Brain pericyte (primary cell): ENCODE results near the gene SOX13.

ENCODE experiments used
- DNase-seq: peaks from one replicate; pipeline ENCODE4 v3.0.0-alpha.2; 2012; ENCODE audit warnings: low read depth, low spot score

Gene SOX13

DNA sequence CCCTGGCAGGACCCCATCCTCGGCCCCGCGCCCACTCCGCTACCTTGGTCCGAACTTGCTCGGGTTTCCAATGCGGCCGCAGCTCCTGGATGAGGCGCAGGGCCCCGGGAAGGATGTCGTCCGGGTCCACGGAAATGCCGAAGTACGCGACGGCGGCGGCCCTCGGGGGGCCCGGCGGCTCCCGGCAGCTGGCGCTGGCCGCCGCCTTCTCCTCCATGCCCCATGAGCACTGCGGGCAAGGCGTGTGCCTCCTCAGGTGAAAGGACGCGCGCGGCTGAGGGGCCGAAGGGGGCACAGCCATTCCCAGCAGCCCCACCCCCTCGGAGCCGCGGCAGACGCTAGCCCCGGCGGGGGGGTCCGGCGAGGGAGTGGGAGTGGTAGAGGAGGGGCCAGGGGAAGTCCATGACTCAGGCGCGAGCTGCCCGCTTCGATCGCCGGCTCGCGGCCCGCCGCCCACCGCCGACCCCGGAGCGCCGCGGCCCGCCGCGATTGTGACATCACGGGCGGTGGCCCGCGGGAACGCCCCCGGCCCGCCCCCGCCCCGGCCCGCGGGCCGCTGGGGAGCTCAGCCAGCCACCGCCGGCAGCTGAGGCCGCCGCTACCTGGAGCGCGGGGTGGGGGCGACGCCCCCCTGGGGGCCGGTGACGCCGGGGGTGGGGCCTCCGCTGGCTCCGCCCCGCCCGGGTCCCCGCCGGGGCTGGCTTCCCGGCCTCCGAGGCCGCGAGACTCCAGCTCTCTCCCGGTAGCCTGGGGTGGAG lies 78.8 kb downstream of the SOX13 start, which contains the start of gene ETNK2:
TSS of gene ETNK2 (minus strand) at position 493 of the 758 bp plus-strand sequence. CDS start at position 301, 192 bp downstream.
- no peak for DNase-seq

DNA sequence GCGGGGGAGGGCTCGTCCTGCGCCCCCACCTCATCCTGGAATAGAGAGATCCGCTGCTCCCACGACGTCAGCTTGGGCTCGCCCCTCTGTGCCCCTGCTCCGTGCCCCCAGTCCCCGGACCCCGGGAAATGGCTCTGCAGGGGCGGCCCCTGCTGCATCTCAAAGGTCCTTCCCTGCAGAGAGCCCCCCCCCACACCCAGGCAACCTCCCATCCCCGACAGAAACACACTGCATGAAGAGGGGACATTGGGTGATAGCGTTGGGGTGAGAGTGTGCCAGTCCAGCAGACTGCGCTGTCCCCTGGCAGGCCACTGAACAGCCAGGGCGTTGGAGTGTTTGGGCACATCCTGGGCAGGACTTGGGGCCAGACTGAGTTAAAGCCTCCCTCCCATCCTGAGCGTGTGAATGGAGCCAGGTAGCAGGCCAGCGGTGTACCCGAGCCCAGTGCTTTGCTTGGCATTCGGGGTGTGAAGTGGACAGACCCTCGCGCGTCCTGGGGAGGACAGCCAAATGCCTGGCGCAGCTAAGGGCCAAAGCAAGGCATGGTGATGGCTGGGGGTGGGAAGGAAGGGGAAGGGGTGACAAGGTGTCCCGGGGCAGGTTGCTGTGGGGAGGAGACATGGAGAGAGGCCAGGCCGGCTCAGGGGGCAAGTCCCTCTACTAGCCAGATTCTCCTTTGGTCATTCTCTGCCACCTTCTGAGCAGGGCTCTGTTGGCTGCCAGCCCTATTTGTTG lies 79.6 kb downstream of the SOX13 start:
- DNase-seq = no peak

DNA sequence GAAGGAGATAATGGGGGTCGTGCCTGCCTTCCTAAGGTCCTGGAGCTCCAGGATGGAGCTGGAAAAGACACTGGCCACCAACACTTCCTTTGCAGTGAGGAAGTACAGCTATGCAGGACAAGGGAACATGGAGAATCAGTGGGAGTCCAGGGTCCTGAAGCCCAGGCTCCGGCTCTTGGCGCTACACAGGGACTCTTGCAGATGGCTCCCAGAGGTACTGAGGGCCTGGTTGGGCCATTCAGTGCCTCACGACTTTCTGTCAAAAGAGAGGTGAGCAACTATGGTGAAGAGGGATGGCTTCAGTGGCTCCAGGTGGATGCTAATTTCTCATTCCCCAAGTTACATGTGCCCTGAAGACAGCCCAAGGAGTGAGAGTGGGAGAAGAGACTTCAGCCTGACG lies 80.8 kb downstream of the SOX13 start:
- no peak for DNase-seq

DNA sequence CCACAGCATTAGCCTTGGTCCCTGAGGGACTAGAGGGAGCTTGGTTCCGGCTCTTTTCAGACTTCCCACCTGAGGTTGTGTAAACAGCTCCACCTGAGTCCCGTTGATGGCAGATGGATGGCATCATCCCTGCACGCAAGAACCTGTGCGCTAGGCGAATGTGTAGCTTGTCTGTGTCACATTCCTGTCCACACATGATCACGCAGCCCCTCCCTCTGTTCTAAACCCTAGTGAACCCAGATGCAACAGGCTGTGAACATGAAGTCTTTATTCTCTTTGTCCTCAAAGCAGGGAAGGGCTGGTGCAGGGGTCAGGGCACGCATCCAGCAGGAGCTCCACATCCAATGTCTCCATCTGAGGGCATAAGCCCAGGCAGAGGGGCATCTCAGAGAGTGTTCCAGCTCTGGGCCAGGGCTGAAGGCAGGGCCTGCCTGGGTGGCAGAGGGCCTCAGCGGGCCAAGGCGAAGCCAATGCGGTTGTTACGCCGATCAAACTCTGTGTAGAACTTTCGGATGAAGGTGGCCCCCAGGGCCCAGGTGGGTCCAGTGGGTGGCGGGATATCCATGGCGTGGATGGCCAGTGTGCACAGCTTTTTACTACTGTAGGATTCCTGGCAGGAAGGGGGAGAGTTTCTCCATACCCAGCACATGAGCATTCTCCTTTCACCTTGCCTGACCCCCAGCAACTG lies 81.8 kb downstream of the SOX13 start:
- DNase-seq = no peak

DNA sequence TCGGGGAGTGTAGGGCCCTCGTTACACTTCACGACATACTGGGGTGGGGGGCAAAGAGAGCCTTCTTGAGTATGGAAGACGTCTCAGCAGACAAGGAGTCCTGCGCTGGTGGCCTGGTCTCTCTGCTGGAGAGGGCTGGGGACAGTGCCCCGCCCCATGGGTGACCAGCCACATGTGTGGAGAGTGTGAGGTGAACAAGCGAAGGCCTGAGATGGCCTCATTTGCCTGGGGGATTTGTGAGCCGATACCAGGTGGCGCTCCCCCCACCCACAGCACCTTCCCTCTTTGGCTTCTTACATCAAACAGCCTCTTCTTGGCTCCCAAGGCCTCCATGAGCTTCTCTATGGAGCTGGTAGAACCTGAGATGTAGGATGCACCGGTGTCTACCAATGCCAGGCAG lies 83.0 kb downstream of the SOX13 start:
- DNase-seq = no peak

DNA sequence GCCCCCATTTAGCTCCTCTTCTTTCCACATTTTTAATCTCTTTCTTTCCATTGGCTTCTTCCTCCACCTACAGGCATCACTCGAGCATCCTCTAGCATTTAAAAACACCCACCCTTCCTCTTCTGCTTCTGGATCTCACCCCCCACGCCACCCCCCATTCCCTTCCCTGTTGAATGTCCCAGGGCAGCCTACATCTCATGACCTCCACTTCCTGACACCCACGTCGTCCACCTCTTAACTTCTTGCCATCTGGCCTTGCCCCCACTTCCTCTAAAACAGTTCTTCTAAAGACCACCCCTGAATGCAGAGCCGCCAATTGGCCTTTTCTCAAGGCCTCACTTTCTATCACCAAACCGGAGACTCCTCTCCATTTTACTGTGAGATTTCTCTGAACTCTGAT lies 85.0 kb downstream of the SOX13 start:
- DNase-seq = no peak

DNA sequence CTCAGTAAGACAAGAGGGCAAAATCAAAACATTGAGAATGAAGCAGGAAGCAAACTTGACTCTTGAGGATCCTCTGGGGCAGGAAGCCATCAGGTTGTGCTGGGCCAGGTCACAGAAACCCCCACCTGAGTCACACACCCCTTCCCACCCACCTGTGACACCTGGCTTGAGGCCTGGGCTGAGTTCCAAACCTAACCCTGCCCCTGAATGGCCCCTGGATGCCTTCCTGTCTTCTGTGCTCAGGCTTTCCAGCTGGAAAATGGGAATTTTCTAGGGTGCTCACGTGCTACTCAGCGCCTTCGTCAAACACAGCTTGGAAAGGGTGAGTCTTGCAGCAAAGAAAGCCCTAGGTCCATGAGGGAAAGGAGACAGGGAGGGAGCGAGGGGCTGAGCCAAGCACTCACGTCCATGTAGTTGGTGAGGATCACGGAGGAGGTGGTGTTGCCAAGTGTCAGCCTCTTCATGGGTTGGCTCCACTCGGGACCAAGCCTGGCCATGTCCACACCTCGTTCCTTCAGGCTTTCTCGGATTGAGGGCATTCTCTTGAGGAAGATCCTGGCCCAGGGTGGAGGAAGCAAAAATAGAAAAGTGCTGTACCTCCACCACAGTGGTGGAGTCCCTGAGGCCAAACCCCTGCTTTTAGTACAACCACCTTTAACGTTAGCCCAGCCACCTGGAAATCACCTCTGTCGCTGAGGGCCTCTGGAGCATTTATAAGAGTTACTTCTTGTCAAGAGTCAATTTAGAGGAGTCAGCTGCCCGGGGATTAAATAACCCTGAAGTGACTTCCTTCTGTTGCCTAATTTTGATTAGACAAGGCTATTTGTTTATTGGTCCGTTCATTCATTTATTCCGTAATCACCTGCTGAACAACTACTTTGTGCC lies 88.9 kb downstream of the SOX13 start:
- DNase-seq = no peak

DNA sequence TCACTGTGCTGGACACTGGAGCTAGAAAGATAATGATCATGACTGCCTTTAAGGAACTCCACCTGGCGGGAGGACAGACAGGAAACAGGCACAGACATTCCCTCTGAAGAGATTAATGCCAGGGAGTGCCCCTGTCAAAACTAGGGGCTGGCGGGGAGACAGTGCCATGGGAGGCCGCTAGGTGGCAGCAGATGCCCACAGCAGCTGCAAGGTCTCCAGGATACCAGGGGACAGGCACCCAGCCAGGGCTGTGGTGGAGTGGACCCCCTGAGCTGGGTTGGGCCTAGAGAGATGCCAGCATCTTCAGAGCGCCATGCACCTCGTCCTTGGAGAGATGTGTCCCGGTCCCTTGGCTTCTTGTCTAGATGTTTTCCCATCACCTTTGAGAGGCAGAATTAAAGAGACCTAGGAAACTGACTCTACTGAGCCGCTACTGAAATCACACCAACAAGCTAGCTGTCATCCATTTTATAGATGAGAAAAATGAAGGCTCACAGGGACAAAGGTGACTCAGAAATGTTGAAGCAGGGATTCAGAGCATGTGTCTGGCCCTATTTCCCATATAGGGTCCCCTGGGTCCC lies 89.7 kb downstream of the SOX13 start:
- no peak for DNase-seq

DNA sequence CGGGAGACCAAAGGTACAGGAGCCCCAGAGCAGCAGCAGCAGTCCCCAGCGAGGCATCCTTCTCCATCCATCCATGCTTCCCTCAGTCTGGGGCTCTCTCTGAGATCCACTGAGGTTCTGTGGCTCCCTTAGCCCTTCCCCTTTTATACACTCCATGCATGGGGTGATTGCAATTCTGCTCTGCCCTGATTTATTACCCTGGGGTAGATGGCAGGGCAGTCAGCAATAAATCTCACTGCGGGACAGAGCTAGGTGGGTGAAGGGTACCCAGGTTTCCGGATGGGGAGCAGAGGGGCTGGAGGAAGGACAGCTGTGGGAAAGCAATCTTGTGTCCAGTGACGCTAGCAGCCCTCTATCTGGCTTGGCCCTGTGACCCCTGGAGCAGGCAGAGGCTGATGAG lies 93.3 kb downstream of the SOX13 start, which contains the start of gene REN:
TSS of gene REN (minus strand) at position 119 of the 400 bp plus-strand sequence. CDS start at position 75, 44 bp downstream.
- DNase-seq = no peak

DNA sequence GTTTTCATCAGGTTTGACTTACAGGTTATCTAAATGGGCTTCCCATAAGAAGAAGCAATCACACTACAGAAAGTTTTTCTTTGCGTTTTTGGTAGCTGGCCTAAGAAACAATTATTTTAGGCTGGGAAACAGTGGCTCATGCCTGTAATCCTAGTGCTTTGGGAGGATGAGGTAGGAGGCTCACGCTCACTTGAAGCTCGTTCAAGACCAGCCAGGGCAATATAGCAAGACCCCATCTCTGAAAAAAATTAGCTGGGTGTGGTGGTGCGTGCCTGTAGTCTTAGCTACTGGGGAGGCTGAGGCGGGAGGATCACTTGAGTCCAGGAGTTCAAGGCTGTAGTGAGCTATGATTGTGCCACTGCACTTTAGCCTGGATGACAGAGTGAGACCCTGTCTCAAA lies 94.8 kb downstream of the SOX13 start:
- DNase-seq = no peak

DNA sequence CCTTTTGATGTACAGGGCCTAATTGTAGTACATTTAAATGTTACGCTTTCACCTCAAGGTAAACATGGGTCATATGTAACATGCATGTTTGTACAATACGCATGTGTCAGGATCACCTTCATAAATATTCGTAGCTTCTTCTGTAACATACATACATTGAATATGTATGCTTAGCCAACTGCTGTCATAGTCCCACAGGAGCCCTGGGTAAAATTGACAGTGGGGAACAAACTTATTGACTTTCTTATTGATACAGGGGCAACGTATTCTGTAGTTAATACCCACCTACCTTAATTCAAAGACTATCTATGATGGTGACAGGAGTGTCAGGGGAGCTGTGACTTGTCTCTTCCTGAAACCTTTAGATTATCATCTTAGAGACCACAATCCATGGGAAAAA lies 96.9 kb downstream of the SOX13 start:
- no peak for DNase-seq

DNA sequence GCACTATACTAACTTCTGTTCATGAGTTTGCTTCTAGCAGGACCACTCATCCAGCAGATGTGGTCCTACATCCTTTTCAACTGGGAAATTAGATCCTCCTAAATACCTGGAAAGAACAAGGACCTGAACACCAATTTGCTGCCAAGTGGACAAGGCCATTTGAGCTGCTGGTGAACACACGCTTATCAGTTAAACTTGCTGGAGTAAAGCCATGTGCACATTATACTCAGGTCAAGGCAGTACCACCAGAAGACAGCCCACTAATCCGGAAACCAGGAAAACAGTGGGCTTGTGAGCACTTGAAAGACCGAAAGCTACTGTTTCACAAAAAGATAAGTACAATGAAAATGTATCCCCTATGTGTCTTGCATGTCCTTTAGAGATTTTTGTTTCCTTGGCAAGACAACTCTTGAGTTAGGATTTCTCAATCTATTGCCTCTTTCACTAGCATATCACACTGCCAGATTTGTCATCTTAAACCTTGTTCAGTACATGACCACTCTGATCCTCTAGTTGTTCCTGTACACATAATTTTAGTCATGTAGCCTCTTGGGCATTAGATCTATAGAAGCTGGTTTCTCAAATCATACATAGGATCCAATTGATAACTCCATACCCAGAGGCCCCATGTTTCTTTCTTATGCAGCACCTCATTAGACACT lies 97.7 kb downstream of the SOX13 start:
- DNase-seq = no peak

DNA sequence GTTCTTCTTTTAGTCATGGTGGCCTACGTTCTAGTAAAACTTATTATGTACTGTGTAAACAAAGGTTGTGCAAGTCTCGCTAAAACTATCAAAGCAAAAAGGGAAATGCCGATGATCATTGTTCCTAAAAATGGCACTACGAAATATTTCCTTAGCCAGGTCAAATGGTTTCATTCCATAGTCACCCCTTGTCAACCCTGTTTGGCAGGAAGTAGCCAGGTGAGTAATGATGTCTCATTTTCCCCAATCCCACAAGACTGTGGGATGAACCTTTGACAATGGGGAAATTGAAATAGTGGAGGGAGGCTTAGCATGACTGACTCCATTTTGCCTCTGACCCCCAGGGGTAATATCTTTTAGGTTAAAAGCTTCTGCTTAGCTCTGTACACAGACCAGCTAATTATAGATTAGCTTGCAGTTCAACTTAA lies 98.8 kb downstream of the SOX13 start:
- DNase-seq = no peak

DNA sequence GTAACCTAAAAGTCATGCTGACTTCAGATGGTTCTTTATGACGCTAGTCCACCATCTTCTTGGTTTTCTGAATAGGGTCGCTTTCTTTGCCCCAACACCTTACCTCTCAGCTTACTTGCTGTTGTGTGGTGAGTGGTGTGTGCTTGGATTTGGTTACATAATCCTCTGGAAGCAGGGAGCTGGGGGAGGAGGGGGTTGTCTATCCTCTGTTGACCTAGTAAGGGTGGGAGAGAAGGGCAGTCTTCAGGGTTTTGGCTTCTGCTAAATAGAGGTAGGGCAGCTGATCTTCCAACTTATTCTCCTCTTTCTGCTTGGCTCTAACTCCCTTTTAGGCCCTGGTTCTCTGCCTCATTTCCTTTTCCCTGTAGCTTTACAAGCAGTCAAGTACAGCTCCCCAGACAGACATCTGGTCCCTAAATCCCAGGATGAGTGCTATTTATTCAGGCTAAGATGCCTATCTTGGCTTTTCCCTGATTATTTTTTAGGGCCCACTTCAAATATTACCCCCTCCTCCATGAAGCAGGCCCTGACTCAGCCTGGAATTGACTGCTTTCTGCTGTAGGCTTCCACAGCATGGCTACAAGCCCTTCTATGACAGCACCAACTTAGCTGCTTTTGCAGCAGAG lies 99.6 kb downstream of the SOX13 start:
- DNase-seq = no peak

DNA sequence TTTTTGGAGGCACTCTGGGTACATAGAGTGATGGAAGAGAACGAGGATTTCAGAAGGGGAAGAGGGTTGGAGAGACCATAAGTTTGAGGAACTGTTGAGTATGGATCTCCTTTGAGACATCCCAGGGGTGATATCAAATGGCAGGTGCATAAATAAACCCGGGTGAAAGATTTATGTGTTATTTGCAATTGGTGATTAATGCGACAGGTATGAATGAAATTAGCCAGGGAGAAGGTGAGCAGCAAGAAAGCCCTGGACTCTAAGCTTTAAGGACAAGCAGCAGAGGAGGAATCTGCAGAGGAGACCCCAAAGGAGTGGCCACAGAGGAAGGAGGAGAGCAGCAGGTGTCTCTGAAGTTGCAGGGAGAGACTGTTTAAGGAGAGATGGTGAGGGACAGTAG lies 102.0 kb downstream of the SOX13 start:
- no peak for DNase-seq

DNA sequence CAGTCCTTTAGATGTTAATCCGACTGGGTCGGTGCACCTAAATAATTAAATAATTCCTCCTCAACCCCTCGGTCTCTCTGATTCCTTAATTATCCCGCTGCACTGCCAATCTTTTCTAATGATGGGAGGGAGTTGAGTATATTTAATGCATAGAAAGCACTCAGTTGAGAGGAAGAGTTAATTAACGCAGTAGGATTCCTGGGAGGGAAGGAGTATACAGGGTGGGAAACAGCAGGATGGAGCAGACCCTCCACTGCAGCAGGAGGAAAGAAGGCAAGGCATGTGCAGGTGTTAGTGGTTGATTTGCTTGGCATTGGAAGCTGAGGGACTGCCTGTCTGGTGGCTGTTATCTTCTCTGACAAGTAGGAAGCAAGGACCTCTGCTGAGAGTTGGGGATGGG lies 103.1 kb downstream of the SOX13 start:
- no peak for DNase-seq

DNA sequence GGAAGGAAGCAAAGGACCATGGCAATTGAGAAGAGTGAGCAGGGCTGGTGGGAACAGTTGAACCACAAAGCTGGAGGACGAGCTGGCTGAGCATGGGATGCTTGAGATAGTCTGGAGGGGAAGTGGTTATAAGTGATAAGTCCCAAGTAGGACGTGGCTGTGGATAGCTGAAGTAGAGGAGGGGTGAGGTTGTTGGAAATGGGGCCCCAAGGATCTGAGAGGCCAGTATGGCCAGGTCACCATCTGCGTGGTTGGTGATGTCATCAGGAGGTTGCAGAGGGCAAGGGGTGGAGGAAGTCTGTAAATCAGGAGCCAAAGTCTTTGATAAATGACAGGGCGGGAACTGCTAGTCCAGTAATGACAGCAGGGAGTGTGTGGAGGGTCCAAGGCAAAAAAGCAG lies 104.2 kb downstream of the SOX13 start:
- no peak for DNase-seq
